ENCODE measurements around the gene ZNF837. TPM values are rescaled to one million over a fixed set of nuclear protein-coding genes. Genes with fewer than 3 reads are reported as not detected.

ZNF837 gene
- polyA plus RNA-seq, 2 of the 4 experiments (the other 2 are of a cell fraction): 0.74 to 1.0 TPM

DNA sequence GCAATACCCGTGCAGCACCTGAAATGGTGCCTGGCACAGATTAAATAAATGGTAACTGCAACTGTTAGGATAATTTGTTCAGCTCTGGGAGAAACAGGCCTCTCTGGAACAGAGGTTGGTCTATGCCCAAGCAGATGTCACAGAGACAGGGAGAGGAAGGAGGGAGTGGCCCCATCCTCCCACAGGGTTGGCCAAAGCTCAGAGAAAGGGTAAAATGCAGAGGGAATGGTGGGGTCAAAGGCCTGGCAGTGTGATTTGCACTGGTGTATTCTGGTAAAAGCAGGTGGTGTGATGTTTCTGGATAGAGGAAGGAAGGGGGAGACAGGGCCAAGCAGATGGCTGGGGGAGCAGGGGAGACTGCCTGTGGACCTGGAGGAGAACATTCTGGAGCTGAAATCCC, 44.6 kb downstream of the ZNF837 start:
- ChIA-PET POLR2A (interaction anchor here (1.8 kb wide), 1 partner anchor 26 kb away, joined by 5 read pairs; the partner anchor contains the start of gene ZNF497), CTCF (interaction anchor here (1.7 to 2.6 kb wide), 3 partner anchors 8 to 17 kb away, joined by 4 to 7 read pairs (median 6); partner anchors contain the start of gene ZSCAN22)
- Histone ChIP-seq H3K4me1 (no peaks in the 10 kb centered on the region), H3K9me3 (peaks cover 66% of the 10 kb centered on the region), H3K27ac (no peak overlapping the region), H3K4me2 (no peak overlapping the region), H3K4me3 (no peak overlapping the region)
- DNase-seq (ENCODE audit: low read depth in 1 of 2, low spot score in 1 of 2) (no peak), ATAC-seq (no peak), FAIRE-seq (no peak)
- 91% methylated on average over 1 of the region's 1 CpG for WGBS (ENCODE audit: missing lambda C conversion rate)
- TF ChIP-seq RAD21 (conservative IDR thresholded peaks at IDR 0.05 in 1 of 2, IDR thresholded peaks at IDR 0.05 in 1 of 2): no peak
- no peak for TF ChIP-seq RARB (CRISPR knock-in tag; IDR thresholded peaks at IDR 0.05)

DNA sequence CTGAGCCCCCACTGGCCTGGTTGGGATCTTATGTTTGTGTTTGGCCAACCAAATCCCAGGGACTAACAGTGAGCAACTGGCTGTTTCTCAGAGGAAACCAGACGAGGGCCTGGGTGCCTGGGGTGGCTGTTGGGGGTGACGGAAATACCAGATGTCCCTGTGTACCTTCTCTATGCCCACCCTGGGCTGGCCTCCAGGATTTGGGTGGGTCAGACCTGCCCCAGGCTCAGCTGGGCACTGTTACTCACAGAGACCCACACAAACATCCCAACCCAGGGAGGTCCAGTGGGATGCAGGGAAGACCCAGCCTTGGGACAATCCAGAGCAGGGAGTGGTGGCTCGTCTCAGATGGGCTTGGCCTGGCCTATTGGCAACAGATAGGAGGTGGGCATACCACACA, 45.2 kb downstream of the ZNF837 start:
- H3K4me2 ChIP-seq: no peak overlapping the region
- TF ChIP-seq, protein P1, sequence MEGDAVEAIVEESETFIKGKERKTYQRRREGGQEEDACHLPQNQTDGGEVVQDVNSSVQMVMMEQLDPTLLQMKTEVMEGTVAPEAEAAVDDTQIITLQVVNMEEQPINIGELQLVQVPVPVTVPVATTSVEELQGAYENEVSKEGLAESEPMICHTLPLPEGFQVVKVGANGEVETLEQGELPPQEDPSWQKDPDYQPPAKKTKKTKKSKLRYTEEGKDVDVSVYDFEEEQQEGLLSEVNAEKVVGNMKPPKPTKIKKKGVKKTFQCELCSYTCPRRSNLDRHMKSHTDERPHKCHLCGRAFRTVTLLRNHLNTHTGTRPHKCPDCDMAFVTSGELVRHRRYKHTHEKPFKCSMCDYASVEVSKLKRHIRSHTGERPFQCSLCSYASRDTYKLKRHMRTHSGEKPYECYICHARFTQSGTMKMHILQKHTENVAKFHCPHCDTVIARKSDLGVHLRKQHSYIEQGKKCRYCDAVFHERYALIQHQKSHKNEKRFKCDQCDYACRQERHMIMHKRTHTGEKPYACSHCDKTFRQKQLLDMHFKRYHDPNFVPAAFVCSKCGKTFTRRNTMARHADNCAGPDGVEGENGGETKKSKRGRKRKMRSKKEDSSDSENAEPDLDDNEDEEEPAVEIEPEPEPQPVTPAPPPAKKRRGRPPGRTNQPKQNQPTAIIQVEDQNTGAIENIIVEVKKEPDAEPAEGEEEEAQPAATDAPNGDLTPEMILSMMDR (IDR thresholded peaks at IDR 0.05): no peak
- TF ChIP-seq TFCP2L1 (CRISPR knock-in tag; IDR thresholded peaks at IDR 0.05): no peak
- TF ChIP-seq, protein P2, sequence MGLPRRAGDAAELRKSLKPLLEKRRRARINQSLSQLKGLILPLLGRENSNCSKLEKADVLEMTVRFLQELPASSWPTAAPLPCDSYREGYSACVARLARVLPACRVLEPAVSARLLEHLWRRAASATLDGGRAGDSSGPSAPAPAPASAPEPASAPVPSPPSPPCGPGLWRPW (IDR thresholded peaks at IDR 0.05): no peak
- TF ChIP-seq PHF8 (IDR thresholded peaks at IDR 0.05; ENCODE audit: borderline replicate concordance, low read depth): no peak
- no peak for TF ChIP-seq HOXB13 (CRISPR knock-in tag; IDR thresholded peaks at IDR 0.05; ENCODE audit: low read depth)
- no peak for TF ChIP-seq POLR2A (IDR thresholded peaks at IDR 0.05; ENCODE audit: low read length)
- no peak for TF ChIP-seq HEYL (CRISPR knock-in tag; IDR thresholded peaks at IDR 0.05)
- TF ChIP-seq, protein P3, sequence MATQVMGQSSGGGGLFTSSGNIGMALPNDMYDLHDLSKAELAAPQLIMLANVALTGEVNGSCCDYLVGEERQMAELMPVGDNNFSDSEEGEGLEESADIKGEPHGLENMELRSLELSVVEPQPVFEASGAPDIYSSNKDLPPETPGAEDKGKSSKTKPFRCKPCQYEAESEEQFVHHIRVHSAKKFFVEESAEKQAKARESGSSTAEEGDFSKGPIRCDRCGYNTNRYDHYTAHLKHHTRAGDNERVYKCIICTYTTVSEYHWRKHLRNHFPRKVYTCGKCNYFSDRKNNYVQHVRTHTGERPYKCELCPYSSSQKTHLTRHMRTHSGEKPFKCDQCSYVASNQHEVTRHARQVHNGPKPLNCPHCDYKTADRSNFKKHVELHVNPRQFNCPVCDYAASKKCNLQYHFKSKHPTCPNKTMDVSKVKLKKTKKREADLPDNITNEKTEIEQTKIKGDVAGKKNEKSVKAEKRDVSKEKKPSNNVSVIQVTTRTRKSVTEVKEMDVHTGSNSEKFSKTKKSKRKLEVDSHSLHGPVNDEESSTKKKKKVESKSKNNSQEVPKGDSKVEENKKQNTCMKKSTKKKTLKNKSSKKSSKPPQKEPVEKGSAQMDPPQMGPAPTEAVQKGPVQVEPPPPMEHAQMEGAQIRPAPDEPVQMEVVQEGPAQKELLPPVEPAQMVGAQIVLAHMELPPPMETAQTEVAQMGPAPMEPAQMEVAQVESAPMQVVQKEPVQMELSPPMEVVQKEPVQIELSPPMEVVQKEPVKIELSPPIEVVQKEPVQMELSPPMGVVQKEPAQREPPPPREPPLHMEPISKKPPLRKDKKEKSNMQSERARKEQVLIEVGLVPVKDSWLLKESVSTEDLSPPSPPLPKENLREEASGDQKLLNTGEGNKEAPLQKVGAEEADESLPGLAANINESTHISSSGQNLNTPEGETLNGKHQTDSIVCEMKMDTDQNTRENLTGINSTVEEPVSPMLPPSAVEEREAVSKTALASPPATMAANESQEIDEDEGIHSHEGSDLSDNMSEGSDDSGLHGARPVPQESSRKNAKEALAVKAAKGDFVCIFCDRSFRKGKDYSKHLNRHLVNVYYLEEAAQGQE (IDR thresholded peaks at IDR 0.05): no peak
- no peak for TF ChIP-seq MAZ (IDR thresholded peaks at IDR 0.05; ENCODE audit: borderline replicate concordance, low read depth, low read length)
- TF ChIP-seq, protein P4, sequence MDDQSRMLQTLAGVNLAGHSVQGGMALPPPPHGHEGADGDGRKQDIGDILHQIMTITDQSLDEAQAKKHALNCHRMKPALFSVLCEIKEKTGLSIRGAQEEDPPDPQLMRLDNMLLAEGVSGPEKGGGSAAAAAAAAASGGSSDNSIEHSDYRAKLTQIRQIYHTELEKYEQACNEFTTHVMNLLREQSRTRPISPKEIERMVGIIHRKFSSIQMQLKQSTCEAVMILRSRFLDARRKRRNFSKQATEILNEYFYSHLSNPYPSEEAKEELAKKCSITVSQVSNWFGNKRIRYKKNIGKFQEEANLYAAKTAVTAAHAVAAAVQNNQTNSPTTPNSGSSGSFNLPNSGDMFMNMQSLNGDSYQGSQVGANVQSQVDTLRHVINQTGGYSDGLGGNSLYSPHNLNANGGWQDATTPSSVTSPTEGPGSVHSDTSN (IDR thresholded peaks at IDR 0.05): no peak
- no peak for TF ChIP-seq TP53 (CRISPR knock-in tag; IDR thresholded peaks at IDR 0.05)
- TF ChIP-seq RFX5 (IDR thresholded peaks at IDR 0.05): no peak
- H3K4me3 ChIP-seq: no peak overlapping the region
- ChIA-PET CTCF (interaction anchor here (1.6 to 3.5 kb wide), 5 partner anchors 9 to 184 kb away, joined by 4 to 14 read pairs (median 7); partner anchors contain the start of genes ZBTB45 and ZSCAN22), POLR2A (interaction anchor here (1.8 kb wide), 1 partner anchor 27 kb away, joined by 5 read pairs; the partner anchor contains the start of gene ZNF497)
- FAIRE-seq: no peak
- no peaks in the 10 kb centered on the region for H3K4me1 ChIP-seq
- 56% methylated on average over 3 of the region's 3 CpGs for WGBS (ENCODE audit: missing lambda C conversion rate)
- H3K9me3 ChIP-seq: peaks cover 60% of the 10 kb centered on the region
- DNase-seq (ENCODE audit: low read depth in 1 of 2, low spot score in 1 of 2): no peak
- no peak for ATAC-seq
- no peak overlapping the region for H3K27ac ChIP-seq

DNA sequence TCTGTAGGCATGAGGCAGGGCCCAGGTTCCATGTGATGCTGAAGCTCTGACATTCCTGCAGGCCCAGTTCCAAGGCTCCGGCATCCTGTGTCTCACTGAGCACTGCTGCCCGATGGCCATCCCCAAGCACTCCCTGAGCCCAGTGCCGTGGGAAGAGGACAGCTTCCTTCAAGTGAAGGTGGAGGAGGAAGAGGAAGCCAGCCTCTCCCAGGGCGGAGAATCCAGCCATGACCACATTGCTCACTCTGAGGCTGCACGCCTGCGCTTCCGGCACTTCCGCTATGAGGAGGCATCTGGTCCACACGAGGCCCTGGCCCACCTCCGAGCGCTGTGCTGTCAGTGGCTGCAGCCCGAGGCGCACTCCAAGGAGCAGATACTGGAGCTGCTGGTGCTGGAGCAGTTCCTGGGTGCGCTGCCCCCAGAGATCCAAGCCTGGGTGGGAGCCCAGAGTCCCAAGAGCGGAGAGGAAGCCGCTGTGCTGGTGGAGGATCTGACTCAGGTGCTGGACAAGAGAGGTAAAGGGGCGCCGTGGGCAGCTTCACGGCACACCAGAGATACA, 46.1 kb downstream of the ZNF837 start:
- H3K9me3 ChIP-seq: peaks cover 55% of the 10 kb centered on the region
- WGBS (ENCODE audit: missing lambda C conversion rate): 91% methylated on average over 19 of the region's 19 CpGs
- ATAC-seq (no peak), FAIRE-seq (no peak), DNase-seq (ENCODE audit: low read depth in 1 of 2, low spot score in 1 of 2) (no peak)
- ChIA-PET CTCF (interaction anchor here (1.1 to 3.5 kb wide), 6 partner anchors 8 to 185 kb away, joined by 3 to 14 read pairs (median 6); partner anchors contain the start of genes ZBTB45 and ZSCAN22), POLR2A (interaction anchor here (1.8 kb wide), 1 partner anchor 28 kb away, joined by 5 read pairs; the partner anchor contains the start of gene ZNF497)
- no peaks in the 10 kb centered on the region for H3K4me1 ChIP-seq
- H3K4me3 ChIP-seq: no peak overlapping the region
- H3K4me2 ChIP-seq: no peak overlapping the region
- H3K27ac ChIP-seq: no peak overlapping the region
- TF ChIP-seq BHLHE40 (IDR thresholded peaks at IDR 0.05; ENCODE audit: low read depth, low read length): no peak
- TF ChIP-seq EHMT2 (IDR thresholded peaks at IDR 0.05; ENCODE audit: low read depth): no peak
- TF ChIP-seq ZFP36 (IDR thresholded peaks at IDR 0.05; ENCODE audit: borderline replicate concordance, partially characterized antibody): no peak
- TF ChIP-seq SMC3 (IDR thresholded peaks at IDR 0.05): no peak
- TF ChIP-seq NPAS2 (CRISPR knock-in tag; IDR thresholded peaks at IDR 0.05; ENCODE audit: borderline replicate concordance): no peak
- TF ChIP-seq KDM1A (IDR thresholded peaks at IDR 0.05; ENCODE audit: low read depth): no peak
- TF ChIP-seq, protein P4 (IDR thresholded peaks at IDR 0.05): no peak
- no peak for TF ChIP-seq MAZ (IDR thresholded peaks at IDR 0.05; ENCODE audit: borderline replicate concordance, low read depth, low read length)
- no peak for TF ChIP-seq ZSCAN20 (CRISPR knock-in tag; IDR thresholded peaks at IDR 0.05)
- no peak for TF ChIP-seq POLR2A (IDR thresholded peaks at IDR 0.05; ENCODE audit: low read length)
